Stimulated activated CD8-positive, alpha-beta memory T cell treated with anti-CD3 and anti-CD28 coated beads, Interleukin-15, amount 100 ng/mL, for 24 hours (primary cell): ENCODE measurements around the gene PDGFRB.

Experiments
- DNase-seq: peaks from one replicate; pipeline ENCODE4 v3.0.0-alpha.2; 2020; ENCODE audit warnings: low read depth

PDGFRB gene

GRCh38 chr5:150081541-150082283 lies 73.9 kb downstream of the PDGFRB start:
- DNase-seq, result no peak

- no peak for DNase-seq
Observed at GRCh38 chr5:150080696-150081435, 74.8 kb downstream of the PDGFRB start.

- DNase-seq, result no peak
Observed at GRCh38 chr5:150079909-150080461, 75.7 kb downstream of the PDGFRB start.

GRCh38 chr5:150078802-150079689 lies 76.6 kb downstream of the PDGFRB start:
- DNase-seq, result no peak

DNA sequence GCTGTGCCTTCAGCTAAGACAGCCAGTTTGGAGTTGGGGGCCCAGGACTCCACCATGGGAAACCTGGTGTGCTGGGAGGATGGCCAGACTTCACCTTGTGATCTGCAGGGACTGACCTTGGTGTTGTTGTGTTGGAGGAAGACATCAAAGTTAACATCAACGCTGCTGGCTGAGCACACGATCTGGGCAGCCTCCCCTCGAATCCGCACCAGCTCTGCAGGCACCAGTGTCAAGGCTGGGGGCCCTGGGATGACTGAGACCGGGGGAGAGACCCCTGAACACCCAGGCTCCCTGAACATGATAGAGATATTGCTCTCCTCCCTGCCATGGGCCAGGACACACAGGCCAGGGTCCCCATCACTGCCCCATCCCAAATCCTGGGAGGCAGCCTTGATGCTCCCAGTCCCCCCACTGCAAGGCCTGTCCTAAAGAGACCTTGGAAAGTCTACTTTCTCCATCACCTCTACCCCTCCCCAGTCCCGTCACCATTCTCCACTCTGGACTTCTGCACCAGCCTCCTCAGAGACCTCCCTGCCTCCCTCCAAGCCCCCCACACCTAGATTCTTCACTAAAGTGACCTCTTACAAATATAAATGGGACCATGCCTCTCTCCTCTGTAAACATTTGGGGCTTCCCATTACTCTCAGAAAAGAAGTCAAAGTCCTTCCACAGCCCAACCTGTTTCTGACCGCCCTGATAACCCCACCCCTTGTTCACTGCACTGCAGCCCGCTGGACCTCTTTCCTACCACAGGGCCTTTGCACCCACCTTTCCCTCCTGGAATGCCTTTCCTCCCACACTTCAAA lies 77.4 kb downstream of the PDGFRB start:
- no peak for DNase-seq

GRCh38 chr5:150077060-150077459 lies 78.6 kb downstream of the PDGFRB start:
- no peak for DNase-seq

DNA sequence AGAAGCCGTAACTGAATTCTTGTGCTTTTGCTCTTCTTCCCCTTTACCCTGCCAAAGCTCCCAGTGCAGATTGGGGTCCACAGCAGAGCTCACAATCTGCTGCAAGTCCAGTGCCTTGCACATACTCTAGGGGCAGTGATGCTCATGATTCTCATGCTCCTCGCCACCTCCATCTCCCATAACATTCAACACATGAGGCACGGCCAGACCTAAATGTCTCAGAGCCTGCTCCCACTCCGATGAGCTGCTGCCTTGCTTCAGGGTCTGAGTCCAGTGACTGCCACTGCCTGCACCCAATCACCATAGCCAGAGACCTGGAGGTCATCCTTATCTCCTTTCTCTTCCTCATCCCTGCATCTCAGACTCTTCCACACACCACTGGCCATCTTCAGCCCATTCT lies 79.8 kb downstream of the PDGFRB start:
- no peak for DNase-seq

- no peak for DNase-seq
Observed at GRCh38 chr5:150075233-150075632, 80.4 kb downstream of the PDGFRB start.

GRCh38 chr5:150073677-150074076 lies 82.0 kb downstream of the PDGFRB start:
- DNase-seq, result no peak

DNA sequence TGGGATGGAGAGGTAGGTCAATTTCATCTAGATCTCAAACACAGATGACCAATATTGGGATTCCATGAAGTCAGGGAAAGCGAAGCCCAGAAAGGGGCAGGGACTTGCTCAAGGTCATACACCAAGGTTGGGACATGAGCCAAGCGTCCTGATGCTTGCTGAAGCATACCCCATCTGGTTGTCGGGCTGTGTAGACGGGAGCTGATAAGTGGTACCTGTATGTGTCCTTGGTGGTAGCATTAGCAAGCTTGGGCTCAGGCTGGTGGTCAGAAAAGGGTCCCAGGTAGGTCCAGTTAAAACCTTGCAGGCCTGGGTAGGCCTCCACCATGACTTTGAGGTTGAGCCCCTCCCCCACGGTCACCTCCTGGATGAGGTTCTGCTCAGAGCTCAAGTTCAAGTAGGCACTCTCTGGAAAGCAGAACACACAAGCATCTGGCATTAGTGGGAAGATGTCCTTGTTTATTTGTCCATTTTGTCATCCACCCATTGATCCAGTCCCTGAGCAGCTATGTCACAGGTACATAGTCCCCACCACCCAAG lies 82.5 kb downstream of the PDGFRB start:
- no peak for DNase-seq

- DNase-seq, result no peak
Observed at GRCh38 chr5:150070821-150071220, 84.8 kb downstream of the PDGFRB start.

- no peak for DNase-seq
Observed at GRCh38 chr5:150069672-150070627, 85.7 kb downstream of the PDGFRB start.

DNA sequence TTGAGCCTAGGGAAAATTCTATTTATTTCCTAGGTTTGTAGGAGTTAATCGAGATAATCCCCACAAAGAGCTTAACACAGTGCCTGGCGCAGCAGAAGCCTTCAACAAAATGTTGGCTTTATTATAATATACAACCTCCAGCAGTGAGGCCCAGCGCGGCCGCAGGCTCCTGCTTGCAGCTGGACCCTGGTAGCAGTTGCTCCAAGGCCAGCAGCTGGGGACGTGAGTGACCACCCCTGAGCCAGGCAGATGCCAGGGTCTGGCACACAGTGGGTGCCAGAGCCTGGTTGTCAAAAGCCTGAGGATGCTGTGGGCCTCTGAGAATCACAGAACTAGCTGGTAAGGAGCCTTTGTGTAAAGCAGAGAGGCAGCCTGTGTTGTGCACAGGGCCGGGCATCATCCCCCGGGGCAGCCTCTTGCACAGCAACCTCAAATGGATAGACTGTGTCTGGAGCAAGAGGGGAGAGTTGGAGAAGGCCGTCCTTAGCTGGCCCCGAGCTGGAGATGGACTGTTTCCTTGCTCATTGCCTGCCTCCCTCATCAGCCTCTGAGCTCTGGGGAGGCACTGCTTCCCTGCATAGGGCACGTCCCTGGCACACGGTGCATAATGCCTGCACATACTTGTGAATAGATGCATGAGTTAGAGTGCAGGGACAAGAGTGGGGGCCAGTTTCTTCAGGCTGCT lies 86.5 kb downstream of the PDGFRB start:
- no peak for DNase-seq

- no peak for DNase-seq
Observed at GRCh38 chr5:150068472-150068871, 87.2 kb downstream of the PDGFRB start.

DNA sequence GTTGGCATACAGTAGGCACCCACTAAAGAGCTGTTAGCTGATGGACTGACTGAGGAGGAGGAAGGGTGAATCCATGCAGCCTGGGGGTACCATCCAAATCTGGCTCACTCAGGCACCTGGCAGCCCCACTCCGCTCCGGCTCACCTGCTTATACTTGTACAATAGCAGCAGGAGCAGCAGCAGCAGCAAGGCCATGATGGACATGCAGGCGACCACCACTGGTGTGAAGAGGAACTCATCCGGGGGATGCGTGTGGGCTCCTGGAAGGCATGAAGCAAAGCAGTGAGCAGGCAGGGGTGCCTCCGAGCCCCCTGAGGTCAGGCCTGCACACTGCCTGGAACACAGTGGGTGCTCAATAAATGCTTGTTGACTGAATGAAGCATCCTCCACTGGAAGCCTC lies 87.6 kb downstream of the PDGFRB start:
- no peak for DNase-seq

DNA sequence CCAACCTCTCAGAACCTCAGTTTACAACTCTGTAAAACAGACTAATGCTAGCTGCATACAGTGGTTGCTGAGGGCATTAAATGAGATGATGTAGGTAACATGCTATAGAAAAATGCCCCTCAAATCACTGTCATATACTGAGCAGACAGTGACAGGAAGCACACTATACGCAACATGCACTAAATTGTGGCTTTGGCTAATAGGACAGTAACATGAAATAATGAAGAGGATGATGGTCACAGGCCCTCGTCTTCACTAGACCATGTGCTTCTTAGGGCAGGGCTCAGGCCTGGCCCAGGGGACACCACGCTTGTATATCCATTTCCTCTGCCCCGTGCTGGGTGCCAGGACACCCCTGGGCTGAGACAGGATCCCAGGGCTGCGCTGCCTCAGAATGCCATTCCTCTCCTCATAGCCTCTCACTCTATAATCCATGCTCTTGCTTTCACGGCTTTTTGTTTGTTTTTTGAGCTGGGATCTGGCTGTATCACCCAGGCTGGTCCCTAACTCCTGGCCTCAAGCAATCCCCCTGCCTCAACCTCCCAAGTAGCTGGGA lies 88.2 kb downstream of the PDGFRB start:
- no peak for DNase-seq

- no peak for DNase-seq
Observed at GRCh38 chr5:150066901-150067396, 88.7 kb downstream of the PDGFRB start.

DNA sequence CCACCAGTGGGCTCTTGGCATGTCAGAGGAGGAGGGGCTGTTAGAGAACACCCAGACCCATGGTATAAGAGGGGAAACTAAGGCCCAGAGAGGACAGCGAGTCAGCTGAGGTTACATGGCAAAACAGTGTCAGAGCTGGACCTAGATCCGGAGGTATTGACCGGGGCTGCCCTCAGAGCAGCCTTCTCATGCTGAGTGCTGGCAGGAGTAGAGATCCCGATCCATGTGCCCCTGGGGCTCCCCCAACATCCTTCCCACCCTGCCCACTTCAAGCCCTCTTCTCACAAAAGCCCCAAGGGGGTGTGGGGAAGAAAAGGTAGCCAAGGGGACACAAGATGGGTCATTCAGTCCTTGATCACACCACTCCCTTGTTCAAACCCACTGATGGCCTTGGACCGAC lies 89.2 kb downstream of the PDGFRB start:
- DNase-seq, result no peak

DNA sequence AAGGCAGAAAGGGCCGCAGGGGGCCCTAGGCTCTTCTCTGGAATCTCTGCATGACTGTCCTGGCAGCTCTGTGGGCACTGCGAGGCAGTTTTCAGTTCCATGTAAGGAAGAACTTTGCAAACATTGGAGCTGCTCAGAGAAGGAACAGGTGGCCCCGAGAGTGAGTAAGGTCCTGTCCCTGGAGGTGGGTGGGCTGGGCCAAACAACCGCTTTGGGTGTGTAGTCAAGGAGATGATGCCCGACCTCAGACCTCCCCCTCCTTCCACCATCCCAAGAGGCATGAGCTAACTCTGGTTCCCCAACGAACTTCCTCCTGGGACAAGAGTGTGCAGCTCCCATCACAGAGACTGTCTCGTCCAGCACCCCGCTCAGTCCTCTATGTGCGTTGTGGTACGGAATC lies 89.8 kb downstream of the PDGFRB start:
- DNase-seq, result no peak
